HG02885 (cell line): ENCODE results near the gene CHP1.
"Not testable (repeated sequence)": the region's sequence is repeated elsewhere in the genome, so short reads cannot be mapped to it uniquely, and the experiment has no call there.

ENCODE experiments used
- ATAC-seq: cut with Tn5 transposase; IDR thresholded peaks from one replicate; pipeline ENCODE4 v1.9.1; 2021; ENCODE audit warnings: mild to moderate bottlenecking; ENCODE audit not compliant: unreplicated experiment, poor library complexity

CHP1 gene

GRCh38 chr15:41230650-41231421, at the start of gene CHP1, which contains the start of gene EXD1:
TSS of gene CHP1 (plus strand) at chr15:41231268. CDS start at chr15:41231383, 115 bp downstream.
TSS of gene EXD1 (minus strand) at chr15:41230757. CDS start at chr15:41226575, 4,182 bp downstream.
- peak; percentile 97 for ATAC-seq

DNA sequence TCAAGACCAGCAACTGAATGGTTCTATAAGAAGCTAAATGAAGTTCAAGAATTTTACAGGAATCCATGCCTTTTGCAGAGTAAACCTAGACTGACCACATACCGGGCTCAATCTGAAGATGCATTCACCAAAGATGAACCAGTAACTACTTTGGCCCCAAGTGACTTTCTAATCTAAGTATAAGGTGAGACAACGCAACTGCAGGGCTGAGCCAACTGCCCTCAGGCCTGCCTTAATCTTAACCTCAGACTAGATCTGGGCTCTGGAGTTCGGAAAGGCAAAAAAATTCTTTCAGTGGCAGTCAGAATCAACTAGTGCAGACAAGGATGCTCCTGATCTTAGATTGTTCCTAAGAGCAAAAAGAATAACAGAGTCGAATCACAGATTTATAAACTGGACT, 48.8 kb upstream of the CHP1 start:
- ATAC-seq = no peak

- no peak for ATAC-seq
Measured at GRCh38 chr15:41183581-41183980, 47.5 kb upstream of the CHP1 start.

DNA sequence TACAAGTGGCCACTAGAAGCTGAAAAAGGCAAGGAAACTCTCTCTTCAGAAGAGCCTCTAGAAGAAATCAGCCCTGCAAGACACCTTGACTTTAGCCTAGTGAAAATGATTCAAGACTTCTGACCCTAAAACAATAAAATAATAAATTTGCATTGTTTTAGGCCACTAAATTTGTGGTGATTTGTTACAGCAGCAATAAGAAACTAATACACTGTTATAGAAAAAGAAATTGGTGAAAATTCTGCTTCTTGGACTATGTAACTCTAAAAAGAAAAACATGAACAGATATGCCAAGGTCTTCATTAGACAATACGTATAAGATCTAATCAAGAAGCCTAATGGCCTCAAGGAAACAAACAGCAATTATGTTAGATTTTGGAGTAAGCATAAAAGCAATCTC, 36.6 kb upstream of the CHP1 start:
- ATAC-seq = no peak

DNA sequence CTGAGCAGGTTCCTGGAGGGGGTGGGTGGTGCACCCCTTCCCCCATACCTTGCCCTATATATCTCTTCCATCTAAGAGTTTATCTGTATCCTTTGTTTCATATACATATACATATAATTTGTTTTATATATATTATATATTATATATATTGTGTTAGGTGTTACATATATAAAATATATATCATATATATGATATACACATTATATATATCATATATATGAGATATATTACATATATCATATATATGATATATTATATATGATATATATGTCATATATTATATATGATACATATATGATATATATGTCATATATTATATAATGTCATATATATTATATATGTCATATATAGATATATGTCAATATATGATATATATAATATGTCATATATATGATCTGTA, 31.6 kb upstream of the CHP1 start:
- no peak for ATAC-seq

DNA sequence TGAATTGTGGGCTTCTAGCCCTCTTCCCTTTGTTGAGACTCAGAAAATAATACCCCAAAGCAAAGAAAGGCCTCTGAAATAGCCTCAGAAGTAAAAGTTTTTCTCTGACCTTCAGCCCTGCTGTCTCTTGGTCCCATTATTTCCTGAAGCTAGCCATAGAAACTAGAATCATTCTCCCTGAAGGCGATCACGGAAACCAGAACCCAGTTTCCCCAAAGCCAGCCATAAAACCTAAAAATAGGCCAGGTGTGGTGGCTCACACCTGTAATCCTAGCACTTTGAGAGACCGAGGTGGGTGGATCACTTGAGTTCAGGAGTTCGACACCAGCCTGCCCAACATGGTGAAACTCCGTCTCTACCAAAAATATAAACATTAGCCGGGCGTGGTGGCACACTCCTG, 27.7 kb upstream of the CHP1 start:
- ATAC-seq = no peak

GRCh38 chr15:41205315-41205714, 25.8 kb upstream of the CHP1 start:
- ATAC-seq = no peak

- no peak for ATAC-seq
Measured at GRCh38 chr15:41207687-41208448, 23.2 kb upstream of the CHP1 start.

DNA sequence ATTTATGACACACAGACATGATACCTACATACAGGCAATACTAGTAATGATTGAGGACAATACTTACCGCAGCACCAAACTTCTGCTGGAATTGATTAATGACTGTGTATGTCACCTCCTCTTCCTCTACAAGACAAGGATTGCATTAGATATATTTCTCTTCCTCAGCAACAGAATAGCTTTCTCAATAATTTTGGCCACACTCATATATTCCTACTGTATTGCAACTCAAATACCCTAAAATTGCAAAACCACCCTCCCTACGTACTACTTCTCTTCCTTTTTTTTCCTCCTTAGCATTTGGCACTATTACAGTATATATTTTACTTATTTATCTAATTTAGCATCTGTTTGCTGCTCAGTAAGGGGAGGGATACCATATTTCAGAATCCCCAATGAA, 15.4 kb upstream of the CHP1 start:
- no peak for ATAC-seq

DNA sequence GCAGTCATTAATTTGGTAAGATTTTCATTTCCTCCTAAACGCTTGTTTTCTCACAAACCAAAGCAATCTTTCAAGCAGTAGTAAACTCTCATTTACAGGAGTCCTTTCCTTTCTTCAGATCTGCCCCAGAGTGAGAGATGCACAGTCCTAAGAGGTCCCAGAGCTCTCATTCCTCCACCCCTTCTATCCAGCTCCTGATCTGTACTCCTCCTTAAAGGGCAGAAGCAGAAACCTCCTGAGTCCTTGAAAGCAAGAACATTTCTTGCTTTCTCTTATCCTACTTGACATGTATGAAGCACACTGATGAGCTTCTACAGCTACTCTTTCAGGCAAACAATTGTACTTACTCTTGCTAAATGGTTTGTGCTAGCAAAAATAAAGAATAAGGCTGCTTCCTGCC, 12.2 kb upstream of the CHP1 start:
- no peak for ATAC-seq

DNA sequence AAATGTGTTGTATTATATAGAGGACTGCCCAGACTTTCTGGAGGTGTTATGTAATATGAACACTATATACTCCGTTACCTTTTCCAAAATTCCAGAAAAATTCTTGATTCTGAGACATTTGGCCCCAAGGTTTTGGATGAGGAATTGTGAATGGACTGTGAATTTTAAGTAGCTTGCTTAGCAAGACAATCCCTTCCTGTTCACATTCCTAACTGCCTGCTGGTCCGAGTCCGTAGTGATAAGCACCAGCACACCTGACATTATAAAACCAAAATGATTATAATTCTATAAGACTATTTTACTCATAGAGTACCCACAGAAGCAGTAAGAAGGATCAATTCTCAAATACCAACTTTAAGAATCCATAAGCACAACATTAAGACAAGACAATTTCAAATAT, 11.7 kb upstream of the CHP1 start:
- no peak for ATAC-seq

DNA sequence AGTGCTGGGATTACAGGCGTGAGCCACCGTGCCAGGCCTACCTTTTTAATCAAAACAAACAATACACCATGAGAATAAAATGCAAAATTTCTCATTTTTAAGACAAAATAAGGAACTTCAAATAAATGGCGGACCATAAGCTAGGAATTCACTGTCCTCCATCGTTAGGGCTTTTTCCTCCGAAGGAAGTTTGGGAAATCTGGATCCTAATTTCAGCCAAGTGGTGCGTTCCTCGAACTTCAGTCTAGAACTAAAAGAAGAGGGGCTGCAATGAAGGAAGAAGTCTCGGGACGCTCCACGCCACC, 771 bp upstream of the CHP1 start:
- no peak for ATAC-seq

DNA sequence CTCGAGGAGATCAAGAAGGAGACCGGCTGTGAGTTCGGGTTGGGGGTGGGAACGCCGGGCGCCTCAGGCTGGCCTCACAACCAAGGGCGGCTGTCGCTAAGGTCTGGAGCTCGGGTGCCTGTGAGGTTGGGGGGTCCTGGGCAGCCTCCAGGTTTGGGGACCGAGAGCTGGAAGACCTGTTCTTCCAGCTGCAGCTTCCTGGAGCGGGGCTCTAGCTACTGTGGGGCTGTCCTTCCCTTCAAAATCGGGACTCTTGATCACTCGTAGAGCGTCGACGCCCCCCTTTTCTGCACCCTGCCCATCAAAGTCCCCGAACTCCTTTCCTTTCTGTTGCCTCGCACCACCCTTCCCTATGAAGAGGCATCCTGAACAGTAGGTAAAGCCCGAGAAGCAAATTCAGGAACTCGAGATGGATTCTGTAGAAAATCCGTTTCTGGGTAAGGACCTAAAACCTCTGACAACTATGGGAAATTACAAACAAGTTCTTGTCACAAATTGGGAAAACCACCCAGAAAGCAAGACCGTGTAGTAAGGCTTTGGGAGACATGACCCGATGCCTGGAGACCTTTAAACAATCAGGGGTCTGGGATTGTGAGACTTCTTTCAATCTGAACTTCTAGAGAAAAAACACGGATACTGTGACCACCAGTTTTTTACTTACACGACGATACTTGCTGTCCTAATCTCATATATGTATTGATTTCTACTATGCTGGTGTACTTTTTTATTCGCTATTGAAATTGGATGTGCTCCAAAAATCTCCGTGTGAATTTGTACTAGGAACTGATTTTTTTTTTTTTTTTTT, 556 bp downstream of the CHP1 start:
- ATAC-seq = peak; percentile 36

- ATAC-seq = no peak
Measured at GRCh38 chr15:41233367-41233771, 2.3 kb downstream of the CHP1 start.

- not testable (repeated sequence) for ATAC-seq
Measured at GRCh38 chr15:41235228-41235627, 4.2 kb downstream of the CHP1 start.

DNA sequence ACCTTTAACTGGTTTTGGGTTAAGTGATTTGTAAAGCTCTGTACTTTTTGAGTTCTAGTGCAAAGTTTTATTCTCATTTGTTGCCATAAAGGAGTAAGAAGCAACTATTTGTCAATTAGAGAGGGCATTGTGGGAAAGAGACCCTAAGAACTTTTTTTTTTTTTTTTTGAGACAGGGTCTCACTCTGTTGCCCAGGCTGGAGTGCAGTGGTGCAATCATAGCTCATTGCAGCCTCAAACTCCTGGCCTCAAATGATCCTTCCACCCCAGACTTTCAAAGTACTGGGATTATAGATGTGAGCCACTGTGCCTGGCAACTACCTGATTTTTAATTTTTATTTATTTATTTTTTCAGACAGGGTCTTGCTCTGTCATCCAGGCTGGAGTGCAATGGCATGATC, 4.9 kb downstream of the CHP1 start:
- no peak for ATAC-seq

GRCh38 chr15:41238100-41238499, 7.0 kb downstream of the CHP1 start:
- ATAC-seq = no peak

GRCh38 chr15:41241221-41241964, 10.3 kb downstream of the CHP1 start:
- no peak for ATAC-seq

GRCh38 chr15:41250745-41251144, 19.7 kb downstream of the CHP1 start:
- not testable (repeated sequence) for ATAC-seq

DNA sequence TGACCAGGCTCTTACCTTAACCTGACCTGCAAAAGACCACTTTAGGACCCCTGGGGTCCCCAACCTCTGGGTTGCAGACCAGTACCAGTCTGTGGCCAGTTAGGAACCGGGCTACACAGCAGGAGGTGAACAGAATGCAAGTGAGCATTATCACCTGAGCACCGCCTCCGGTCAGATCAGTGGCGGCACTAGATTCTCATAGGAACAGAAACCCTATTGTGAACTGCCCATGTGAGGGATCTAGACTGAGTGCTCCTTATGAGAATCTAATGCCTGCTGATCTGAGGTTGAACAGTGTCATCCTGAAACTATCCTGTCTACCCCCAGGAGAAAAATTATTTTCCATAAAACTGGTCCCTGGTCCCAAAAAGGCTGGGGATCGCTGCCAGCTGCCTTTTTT, 20.3 kb downstream of the CHP1 start:
- ATAC-seq = no peak
